ENCODE results near the gene CHN1.
A peak's percentile ranks its signal among the peaks of the same experiment; 100 is the strongest.

The CHN1 gene

DNA sequence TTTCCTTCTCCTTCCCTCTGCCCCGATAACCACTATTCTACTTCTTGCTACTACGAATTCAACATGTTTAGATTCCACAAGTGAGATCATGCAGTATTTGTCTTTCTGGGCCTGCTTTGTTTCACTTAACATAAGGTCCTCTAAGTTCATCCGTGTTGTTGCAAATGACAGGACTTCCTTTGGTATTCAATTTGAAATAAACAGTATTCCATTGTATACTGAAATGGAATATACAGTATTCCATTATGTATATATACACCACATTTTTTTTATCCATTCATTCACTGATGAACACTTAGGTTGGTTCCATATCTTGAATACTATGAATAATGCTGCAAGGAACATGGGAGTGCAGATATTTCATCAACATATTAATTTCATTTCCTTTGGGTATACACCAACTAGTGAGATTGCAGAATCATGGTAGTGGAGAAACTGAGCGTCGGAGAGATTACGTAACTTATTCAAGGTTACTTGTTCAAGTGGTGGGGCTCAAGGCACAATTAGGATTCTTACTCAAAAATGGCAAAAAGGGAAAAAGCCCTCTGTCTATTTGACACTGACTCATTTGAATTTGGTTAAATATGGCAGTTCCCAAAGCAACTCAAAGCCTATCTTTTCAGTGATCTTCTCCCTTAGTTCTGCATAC, 85.1 kb downstream of the CHN1 start:
- Histone ChIP-seq H3K4me2 (ENCODE audit: low read length) (no peak overlapping the region), H3K9ac (ENCODE audit: low read length) (no peak overlapping the region), H3K36me3 (ENCODE audit: control insufficient read depth, insufficient read depth, low read length) (no peaks in the 10 kb centered on the region), H3K27me3 (ENCODE audit: insufficient read depth, low read length, poor library complexity) (no peaks in the 10 kb centered on the region), H4K5ac (ENCODE audit: low read length) (no peak overlapping the region), H2AK5ac (ENCODE audit: low read length) (no peak overlapping the region), H2BK15ac (replicated peaks; ENCODE audit: low read depth) (no peak overlapping the region), H3K4me3 (ENCODE audit: low read length) (no peak overlapping the region), H4K8ac (ENCODE audit: low read depth, low read length) (no peak overlapping the region), H3K4me1 (ENCODE audit: control insufficient read depth, low read depth, low read length) (no peaks in the 10 kb centered on the region), H2BK120ac (ENCODE audit: low read depth, low read length) (no peak overlapping the region), H3K27ac (ENCODE audit: low read depth, low read length) (no peak overlapping the region), H2BK5ac (ENCODE audit: low read length) (no peak overlapping the region), H3K79me2 (ENCODE audit: control insufficient read depth, insufficient read depth, low read length) (no peaks in the 10 kb centered on the region), H3K23ac (ENCODE audit: low read length) (no peak overlapping the region), H3K18ac (ENCODE audit: low read length) (no peak overlapping the region), H3K56ac (ENCODE audit: low read length) (no peak overlapping the region), H3K79me1 (ENCODE audit: low read length) (peaks cover 2% of the 10 kb centered on the region), H3K4ac (ENCODE audit: low read depth, low read length) (no peak overlapping the region)
- no peak for DNase-seq
- 100% methylated on average over 2 of the region's 6 CpGs for WGBS (ENCODE audit: extremely low coverage, insufficient coverage, low lambda C conversion rate)

DNA sequence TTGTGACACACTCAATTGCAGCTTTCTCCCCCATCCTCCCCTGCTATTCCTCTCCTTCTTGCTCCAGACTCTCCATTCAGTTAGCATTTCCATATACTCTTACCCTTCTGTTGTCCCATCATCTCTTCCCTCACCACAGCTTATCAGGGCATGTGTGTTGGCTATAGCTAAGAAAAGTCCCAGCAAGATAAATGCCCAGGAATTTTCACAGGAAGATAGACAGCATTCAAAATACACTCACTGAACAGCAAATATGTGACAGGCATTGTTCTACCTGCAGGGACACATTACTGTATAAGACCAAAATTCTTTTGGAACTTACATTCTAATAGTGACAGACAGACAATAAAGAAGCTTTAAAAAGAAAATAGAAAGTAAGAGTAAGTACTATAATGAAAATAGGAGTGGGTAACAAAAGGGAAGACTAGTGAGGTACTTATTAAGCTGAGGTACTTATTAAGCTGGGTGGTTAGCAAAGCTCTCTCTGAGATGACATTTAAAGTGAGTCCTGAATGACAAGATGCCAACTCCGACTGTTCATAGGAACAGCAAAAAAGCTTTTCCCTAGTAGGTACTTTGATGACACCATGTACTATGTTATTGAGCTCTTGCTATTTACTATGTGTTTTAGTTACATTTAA, 86.2 kb downstream of the CHN1 start:
- H3K23ac ChIP-seq (ENCODE audit: low read length) = no peak overlapping the region
- no peak overlapping the region for H2BK120ac ChIP-seq (ENCODE audit: low read depth, low read length)
- H3K4me2 ChIP-seq (ENCODE audit: low read length) = no peak overlapping the region
- no peak overlapping the region for H2BK5ac ChIP-seq (ENCODE audit: low read length)
- H3K18ac ChIP-seq (ENCODE audit: low read length) = no peak overlapping the region
- H3K79me2 ChIP-seq (ENCODE audit: control insufficient read depth, insufficient read depth, low read length) = no peaks in the 10 kb centered on the region
- no peaks in the 10 kb centered on the region for H3K36me3 ChIP-seq (ENCODE audit: control insufficient read depth, insufficient read depth, low read length)
- DNase-seq = peak; percentile 10
- H3K56ac ChIP-seq (ENCODE audit: low read length) = no peak overlapping the region
- no peaks in the 10 kb centered on the region for H3K27me3 ChIP-seq (ENCODE audit: insufficient read depth, low read length, poor library complexity)
- no CpG with 5 or more reads among the region's 1 CpG for WGBS (ENCODE audit: extremely low coverage, insufficient coverage, low lambda C conversion rate)
- H3K4me1 ChIP-seq (ENCODE audit: control insufficient read depth, low read depth, low read length) = no peaks in the 10 kb centered on the region
- H3K4me3 ChIP-seq (ENCODE audit: low read length) = no peak overlapping the region
- no peak overlapping the region for H3K4ac ChIP-seq (ENCODE audit: low read depth, low read length)
- H4K8ac ChIP-seq (ENCODE audit: low read depth, low read length) = no peak overlapping the region
- no peak overlapping the region for H2AK5ac ChIP-seq (ENCODE audit: low read length)
- H4K5ac ChIP-seq (ENCODE audit: low read length) = no peak overlapping the region
- no peak overlapping the region for H3K27ac ChIP-seq (ENCODE audit: low read depth, low read length)
- H3K79me1 ChIP-seq (ENCODE audit: low read length) = peaks cover 2% of the 10 kb centered on the region
- no peak overlapping the region for H2BK15ac ChIP-seq (replicated peaks; ENCODE audit: low read depth)
- no peak overlapping the region for H3K9ac ChIP-seq (ENCODE audit: low read length)

DNA sequence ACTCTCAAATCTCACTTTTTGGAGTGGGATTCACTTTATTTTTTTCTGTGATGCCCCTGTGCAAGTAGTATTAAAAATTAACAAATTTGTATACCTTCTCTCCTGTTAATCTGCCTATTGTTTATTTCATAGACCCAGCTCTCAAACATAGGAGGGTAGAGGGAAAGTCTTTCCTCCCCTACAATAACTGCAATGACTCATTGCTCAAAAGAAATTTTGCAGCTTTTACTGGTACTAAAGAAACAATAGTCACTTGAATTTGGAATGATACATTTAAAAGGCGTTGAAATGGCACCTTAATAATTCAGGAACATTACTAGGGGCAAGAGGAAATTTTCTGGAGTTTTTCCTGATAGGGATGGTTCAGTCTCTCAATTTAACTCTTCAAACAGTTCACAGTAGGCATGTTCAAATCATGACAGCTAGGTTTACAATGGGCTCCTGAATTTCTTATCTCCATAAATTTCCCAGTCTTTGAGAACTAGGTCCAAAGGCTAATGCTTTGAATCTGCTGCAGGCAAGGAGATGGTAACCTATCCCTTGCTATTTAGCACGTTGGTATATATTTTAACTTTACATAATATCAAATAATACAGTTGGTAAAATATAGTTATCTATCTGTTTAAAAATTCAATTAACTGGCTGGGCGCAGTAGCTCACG, 88.8 kb downstream of the CHN1 start:
- no peaks in the 10 kb centered on the region for H3K36me3 ChIP-seq (ENCODE audit: control insufficient read depth, insufficient read depth, low read length)

GRCh38 chr2:174914853-174915760, 90.1 kb downstream of the CHN1 start:
- DNase-seq = no peak
- no CpG with 5 or more reads among the region's 7 CpGs for WGBS (ENCODE audit: extremely low coverage, insufficient coverage, low lambda C conversion rate)
- no peak overlapping the region for H3K4me2 ChIP-seq (ENCODE audit: low read length)
- H3K18ac ChIP-seq (ENCODE audit: low read length) = no peak overlapping the region
- no peak overlapping the region for H3K23ac ChIP-seq (ENCODE audit: low read length)
- H2BK5ac ChIP-seq (ENCODE audit: low read length) = no peak overlapping the region
- H2BK15ac ChIP-seq (replicated peaks; ENCODE audit: low read depth) = no peak overlapping the region
- H3K79me1 ChIP-seq (ENCODE audit: low read length) = no peaks in the 10 kb centered on the region
- no peak overlapping the region for H3K4me3 ChIP-seq (ENCODE audit: low read length)
- no peaks in the 10 kb centered on the region for H3K36me3 ChIP-seq (ENCODE audit: control insufficient read depth, insufficient read depth, low read length)
- H3K4me1 ChIP-seq (ENCODE audit: control insufficient read depth, low read depth, low read length) = no peaks in the 10 kb centered on the region
- no peak overlapping the region for H3K9ac ChIP-seq (ENCODE audit: low read length)
- no peak overlapping the region for H3K27ac ChIP-seq (ENCODE audit: low read depth, low read length)
- H3K27me3 ChIP-seq (ENCODE audit: insufficient read depth, low read length, poor library complexity) = no peaks in the 10 kb centered on the region
- H3K56ac ChIP-seq (ENCODE audit: low read length) = no peak overlapping the region
- H3K4ac ChIP-seq (ENCODE audit: low read depth, low read length) = no peak overlapping the region
- no peak overlapping the region for H4K8ac ChIP-seq (ENCODE audit: low read depth, low read length)
- no peaks in the 10 kb centered on the region for H3K79me2 ChIP-seq (ENCODE audit: control insufficient read depth, insufficient read depth, low read length)
- no peak overlapping the region for H4K5ac ChIP-seq (ENCODE audit: low read length)
- H2AK5ac ChIP-seq (ENCODE audit: low read length) = no peak overlapping the region
- no peak overlapping the region for H2BK120ac ChIP-seq (ENCODE audit: low read depth, low read length)

More for the DNA sequence above, 88.8 kb downstream of the CHN1 start:
- WGBS (ENCODE audit: extremely low coverage, insufficient coverage, low lambda C conversion rate) = no CpG with 5 or more reads among the region's 4 CpGs
- no peak overlapping the region for H2AK5ac ChIP-seq (ENCODE audit: low read length)
- H3K79me1 ChIP-seq (ENCODE audit: low read length) = peaks cover 2% of the 10 kb centered on the region
- no peak overlapping the region for H2BK5ac ChIP-seq (ENCODE audit: low read length)
- H3K27me3 ChIP-seq (ENCODE audit: insufficient read depth, low read length, poor library complexity) = no peaks in the 10 kb centered on the region
- H4K5ac ChIP-seq (ENCODE audit: low read length) = no peak overlapping the region
- H2BK120ac ChIP-seq (ENCODE audit: low read depth, low read length) = no peak overlapping the region
- H3K56ac ChIP-seq (ENCODE audit: low read length) = no peak overlapping the region
- no peak overlapping the region for H3K4ac ChIP-seq (ENCODE audit: low read depth, low read length)
- H3K9ac ChIP-seq (ENCODE audit: low read length) = no peak overlapping the region
- no peak overlapping the region for H2BK15ac ChIP-seq (replicated peaks; ENCODE audit: low read depth)
- DNase-seq = no peak
- no peak overlapping the region for H3K4me2 ChIP-seq (ENCODE audit: low read length)
- H3K4me3 ChIP-seq (ENCODE audit: low read length) = no peak overlapping the region
- H4K8ac ChIP-seq (ENCODE audit: low read depth, low read length) = no peak overlapping the region
- no peak overlapping the region for H3K27ac ChIP-seq (ENCODE audit: low read depth, low read length)
- H3K23ac ChIP-seq (ENCODE audit: low read length) = no peak overlapping the region
- H3K79me2 ChIP-seq (ENCODE audit: control insufficient read depth, insufficient read depth, low read length) = no peaks in the 10 kb centered on the region
- H3K18ac ChIP-seq (ENCODE audit: low read length) = no peak overlapping the region
- H3K4me1 ChIP-seq (ENCODE audit: control insufficient read depth, low read depth, low read length) = no peaks in the 10 kb centered on the region

DNA sequence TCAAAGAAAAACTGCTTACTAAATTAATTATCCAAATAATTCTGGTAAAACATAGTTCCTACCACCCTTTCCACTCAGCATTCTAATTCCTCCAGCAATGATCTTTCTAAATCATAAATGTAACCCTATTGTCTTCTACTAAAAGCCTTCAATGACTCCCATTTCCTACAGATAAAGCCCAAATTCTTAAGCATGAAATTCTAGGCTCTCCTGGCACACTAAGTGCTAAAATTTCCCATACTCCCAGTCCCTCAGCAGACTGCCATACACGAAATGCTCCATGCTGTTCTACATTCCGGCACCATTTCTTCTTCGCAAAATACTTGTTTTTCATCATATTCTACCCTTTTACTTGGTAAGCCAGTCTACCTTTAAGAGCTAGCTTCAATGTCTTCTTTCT, 96.9 kb downstream of the CHN1 start:
- Histone ChIP-seq H3K18ac (ENCODE audit: low read length) (no peak overlapping the region), H3K4me1 (ENCODE audit: control insufficient read depth, low read depth, low read length) (no peaks in the 10 kb centered on the region), H3K4me3 (ENCODE audit: low read length) (no peak overlapping the region), H3K4me2 (ENCODE audit: low read length) (no peak overlapping the region), H2AK5ac (ENCODE audit: low read length) (no peak overlapping the region), H3K36me3 (ENCODE audit: control insufficient read depth, insufficient read depth, low read length) (peaks cover 1% of the 10 kb centered on the region), H3K4ac (ENCODE audit: low read depth, low read length) (no peak overlapping the region), H2BK5ac (ENCODE audit: low read length) (no peak overlapping the region), H4K5ac (ENCODE audit: low read length) (no peak overlapping the region), H2BK15ac (replicated peaks; ENCODE audit: low read depth) (no peak overlapping the region), H3K27ac (ENCODE audit: low read depth, low read length) (no peak overlapping the region), H4K8ac (ENCODE audit: low read depth, low read length) (no peak overlapping the region), H3K9ac (ENCODE audit: low read length) (no peak overlapping the region), H3K27me3 (ENCODE audit: insufficient read depth, low read length, poor library complexity) (no peaks in the 10 kb centered on the region), H2BK120ac (ENCODE audit: low read depth, low read length) (no peak overlapping the region), H3K79me1 (ENCODE audit: low read length) (peaks cover 1% of the 10 kb centered on the region), H3K79me2 (ENCODE audit: control insufficient read depth, insufficient read depth, low read length) (no peaks in the 10 kb centered on the region), H3K23ac (ENCODE audit: low read length) (no peak overlapping the region), H3K56ac (ENCODE audit: low read length) (no peak overlapping the region)
- DNase-seq = no peak
- WGBS (ENCODE audit: extremely low coverage, insufficient coverage, low lambda C conversion rate) = no CpG with 5 or more reads among the region's 3 CpGs
